GM21423 (cell line): Measurements from ENCODE around the gene TROAP.
A peak's percentile ranks its signal among the peaks of the same experiment; 100 is the strongest.
"Not testable (repeated sequence)": the region's sequence is repeated elsewhere in the genome, so short reads cannot be mapped to it uniquely, and the experiment has no call there.

ENCODE experiments used
- ATAC-seq: cut with Tn5 transposase; IDR thresholded peaks from one replicate; pipeline ENCODE4 v1.9.1; 2021; ENCODE audit warnings: mild to moderate bottlenecking, moderate library complexity; ENCODE audit not compliant: unreplicated experiment

TROAP gene

DNA sequence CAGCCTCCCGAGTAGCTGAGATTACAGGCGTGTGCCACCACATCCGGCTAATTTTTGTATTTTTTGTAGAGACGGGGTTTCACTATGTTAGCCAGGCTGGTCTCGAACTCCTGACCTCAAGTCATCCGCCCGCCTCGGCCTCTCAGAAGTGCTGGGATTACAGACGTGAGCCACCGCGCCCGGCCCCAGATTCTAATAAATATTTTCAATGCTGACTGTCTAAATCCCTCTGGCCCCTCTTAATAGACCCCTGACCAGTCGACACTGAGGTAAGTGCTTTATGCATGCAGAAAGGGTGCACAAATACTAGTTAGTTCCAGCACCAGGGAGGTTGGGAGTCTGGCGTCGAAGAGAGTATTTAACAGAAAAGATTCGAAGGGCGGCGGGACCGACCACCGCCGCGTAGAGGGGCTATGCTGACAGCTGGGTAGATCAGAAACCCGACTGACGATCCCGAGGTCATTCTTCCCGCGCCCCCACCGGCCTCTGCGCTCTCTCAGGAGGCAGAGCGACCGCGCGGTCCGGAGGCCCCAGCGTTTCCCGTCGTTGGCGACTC, 43.1 kb downstream of the TROAP start:
- peak; percentile 5 for ATAC-seq

DNA sequence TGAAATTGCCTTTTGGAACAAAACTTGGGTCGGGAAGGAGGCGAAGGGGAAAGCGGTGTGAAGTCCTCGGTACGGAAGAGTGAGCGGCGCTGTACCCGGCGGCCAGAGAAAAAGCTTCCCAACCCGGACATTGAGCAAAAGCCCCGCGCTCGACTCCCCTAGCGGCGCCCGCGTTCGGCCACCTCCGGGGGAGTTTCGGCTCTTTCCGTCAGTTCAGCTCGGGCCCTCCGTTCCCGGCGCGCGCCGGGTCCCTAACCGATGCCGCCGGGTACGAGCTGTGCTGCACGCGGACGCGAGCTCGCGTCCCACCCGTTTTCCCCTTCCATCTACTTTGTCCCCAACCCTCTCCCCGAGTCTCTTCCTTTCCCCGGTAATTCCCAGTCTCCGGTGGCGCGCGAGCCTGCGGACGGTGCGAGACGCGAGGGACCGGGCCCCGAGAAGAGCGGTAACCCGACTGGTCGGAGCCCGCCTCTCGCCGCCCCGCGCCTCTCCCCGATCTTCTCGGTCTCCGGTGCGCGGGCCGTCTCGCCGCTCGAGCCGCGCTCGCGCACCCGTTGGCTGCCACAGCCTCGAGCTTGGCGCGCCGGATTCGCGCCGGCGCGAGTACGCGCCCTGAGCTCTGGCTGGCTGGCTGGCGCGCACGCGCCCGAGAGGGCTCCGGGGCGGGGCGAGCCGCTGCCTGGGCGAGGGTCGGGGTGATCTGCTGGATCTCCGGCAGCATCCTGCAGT, 43.8 kb downstream of the TROAP start:
- peak; percentile 61 for ATAC-seq

DNA sequence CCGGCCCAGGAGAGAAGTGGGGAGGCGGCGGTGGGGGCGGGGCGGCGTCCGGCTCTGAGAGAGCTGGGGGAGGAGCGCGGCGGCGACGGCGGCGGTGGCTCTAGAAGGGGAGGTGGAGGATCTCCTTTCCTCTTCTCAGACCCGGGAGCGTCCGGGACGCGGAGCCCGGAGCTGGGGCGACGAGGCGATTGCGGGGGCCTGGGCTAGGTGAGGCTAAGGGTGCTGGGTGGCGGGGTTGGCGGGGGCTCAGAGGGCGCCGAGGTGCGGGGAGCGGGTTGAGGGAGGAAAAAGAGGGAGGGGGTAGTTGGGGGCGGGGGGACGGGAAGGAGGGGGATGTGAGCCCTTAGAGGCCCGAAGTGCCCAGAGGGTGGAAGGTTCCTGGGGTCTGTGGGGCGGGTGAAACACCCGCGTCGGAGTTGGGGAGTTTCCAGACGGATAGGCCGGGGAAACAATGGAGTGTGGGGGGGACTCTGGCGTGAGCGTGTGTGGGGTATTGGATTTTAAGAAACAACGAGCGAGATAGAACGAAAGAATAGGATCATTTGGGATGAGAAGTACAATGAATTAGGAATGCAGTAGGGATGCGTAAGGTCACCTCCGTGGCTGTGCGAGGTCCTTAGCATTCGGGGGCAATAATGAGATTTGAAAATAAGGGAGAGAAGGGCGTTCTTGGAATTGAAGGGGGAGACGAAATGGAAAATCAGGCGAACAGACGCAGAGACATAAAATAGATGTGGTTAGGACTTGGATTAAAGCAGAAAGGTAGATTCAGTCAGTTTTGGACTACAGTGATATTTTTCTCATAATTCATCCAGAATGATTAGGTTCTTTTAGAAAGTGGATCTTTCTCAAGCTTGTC, 44.6 kb downstream of the TROAP start, which contains the start of gene SPATS2:
Gene SPATS2, plus strand, starts transcription at position 82 of the 859 bp plus-strand sequence. CDS start 93,551 bp downstream, outside the sequence.
- peak; percentile 1 for ATAC-seq

DNA sequence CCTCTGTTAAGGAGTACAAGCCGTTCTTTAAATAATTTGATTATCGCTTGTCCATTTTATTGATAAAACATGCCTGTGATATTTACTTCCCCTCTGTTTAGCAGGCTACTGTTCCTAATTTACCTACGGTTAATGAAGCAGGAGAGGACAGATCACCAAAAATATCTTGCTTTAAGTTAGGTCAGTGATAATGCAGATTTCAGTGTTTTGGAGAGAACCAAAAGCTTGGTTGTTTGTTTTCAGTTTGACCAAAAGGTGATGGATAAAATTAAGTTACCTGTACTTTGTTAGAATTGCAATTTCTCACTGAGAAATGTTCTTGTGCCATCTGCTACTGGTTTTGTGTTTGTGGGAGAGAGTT, 45.2 kb downstream of the TROAP start:
- no peak for ATAC-seq

- peak; percentile 46 for ATAC-seq
Measured at GRCh38 chr12:49369411-49370145, 46.5 kb downstream of the TROAP start.

DNA sequence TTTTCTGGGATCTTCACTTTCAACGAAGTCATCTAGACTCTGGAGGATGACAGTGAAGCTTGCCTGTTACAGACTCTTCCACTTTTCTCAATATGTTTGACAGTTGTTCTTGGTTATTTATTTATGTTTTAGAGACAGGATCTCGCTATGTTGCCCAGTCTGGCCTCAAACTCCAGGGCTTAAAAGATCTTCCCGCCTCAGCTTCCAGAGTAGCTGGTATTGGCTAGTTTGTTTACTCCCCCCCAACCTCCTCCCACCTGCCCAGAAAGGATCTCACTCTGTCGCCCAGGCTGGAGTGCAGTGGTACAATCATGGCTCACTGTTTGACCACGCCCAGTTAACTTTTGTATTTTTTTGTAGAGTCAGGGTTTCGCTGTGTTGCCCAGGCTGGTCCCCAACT, 47.5 kb downstream of the TROAP start:
- no peak for ATAC-seq

GRCh38 chr12:49375406-49375805, 52.4 kb downstream of the TROAP start:
- peak; percentile 75 for ATAC-seq

GRCh38 chr12:49377386-49377785, 54.3 kb downstream of the TROAP start:
- ATAC-seq = no peak

DNA sequence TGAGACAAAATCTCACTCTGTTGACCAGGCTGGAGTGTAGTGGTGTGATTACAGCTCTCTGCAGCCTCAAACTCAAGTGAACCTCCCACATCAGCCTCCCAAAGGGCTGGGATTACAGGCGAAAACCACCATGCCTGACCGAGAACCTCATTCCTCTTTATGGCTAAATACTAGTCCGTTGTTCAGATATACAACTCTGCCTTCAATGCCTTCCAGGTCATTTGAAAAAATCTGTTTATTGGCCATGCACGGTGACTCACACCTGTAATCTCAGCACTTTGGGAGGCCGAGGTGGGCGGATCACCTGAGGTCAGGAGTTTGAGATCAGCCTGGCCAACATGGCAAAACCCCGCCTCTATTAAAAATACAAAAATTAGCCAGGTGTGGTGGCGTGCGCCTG, 57.1 kb downstream of the TROAP start:
- ATAC-seq = not testable (repeated sequence)
